ENCODE measurements around the gene MTRF1.
"Not testable (repeated sequence)": the region's sequence is repeated elsewhere in the genome, so short reads cannot be mapped to it uniquely, and the experiment has no call there.

MTRF1 gene

DNA sequence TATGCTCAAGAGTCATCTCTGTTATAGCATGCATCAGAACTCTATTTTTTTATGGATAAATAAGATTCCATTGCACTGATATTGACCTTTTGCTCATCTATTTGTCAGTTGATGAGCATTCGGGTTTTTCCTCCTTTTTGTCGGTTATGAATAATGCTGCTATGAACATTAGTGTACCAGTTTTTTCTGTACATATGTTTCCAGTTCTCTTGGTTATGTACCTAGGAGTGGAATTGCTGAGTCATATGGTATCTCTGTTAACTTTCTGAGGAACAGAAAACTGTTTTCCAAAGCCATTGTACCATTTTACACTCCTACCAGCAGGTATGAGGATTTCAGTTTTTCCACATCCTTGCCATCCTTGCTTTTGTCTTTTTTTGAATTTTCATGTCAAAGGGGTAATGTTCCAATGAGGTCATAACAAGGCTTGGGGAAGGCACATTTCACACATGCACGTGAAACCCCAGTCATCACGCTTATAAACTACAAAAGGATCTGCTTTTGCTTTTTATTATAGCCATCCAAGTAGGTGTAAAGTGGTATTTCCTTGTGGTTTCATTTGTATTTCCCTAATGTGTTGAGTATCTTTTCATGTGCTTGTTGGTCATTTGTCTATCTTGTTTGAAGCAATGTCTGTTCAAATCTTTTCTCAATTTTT lies 83.7 kb downstream of the MTRF1 start:
- peak; percentile 65 for ATAC-seq
- no peak overlapping the region for H3K4me3 Mint-ChIP-seq
- H3K9me3 Mint-ChIP-seq: peaks cover 8% of the 10 kb centered on the region
- no peaks in the 10 kb centered on the region for H3K36me3 Mint-ChIP-seq
- DNase-seq (ENCODE audit: low spot score in 2 of 2): no peak
- no peaks in the 10 kb centered on the region for H3K4me1 Mint-ChIP-seq
- no peak overlapping the region for H3K27ac Mint-ChIP-seq

DNA sequence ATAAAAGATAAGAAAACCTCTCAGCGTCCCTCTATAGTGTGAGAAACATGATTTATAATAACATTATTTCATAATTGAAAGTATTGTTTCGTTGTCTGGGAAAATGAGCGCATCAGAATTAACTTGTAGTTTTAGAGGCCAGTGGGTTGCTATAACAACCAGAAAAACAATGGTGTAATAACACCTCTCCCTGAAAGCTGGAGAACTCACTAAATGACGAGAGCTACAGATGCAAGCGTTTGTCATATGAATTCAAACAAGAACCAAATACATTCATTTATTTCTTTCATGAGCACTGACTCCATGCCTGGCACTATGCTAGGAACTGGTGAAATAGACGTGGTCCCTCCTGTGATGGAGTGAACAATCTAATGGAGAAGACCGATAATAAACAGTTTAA lies 85.3 kb downstream of the MTRF1 start:
- Mint-ChIP-seq H3K27ac (no peak overlapping the region), H3K4me1 (no peaks in the 10 kb centered on the region), H3K36me3 (no peaks in the 10 kb centered on the region), H3K9me3 (peaks cover 10% of the 10 kb centered on the region), H3K4me3 (no peak overlapping the region)
- peak; percentile 62 for ATAC-seq
- no peak for DNase-seq (ENCODE audit: low spot score in 2 of 2)

DNA sequence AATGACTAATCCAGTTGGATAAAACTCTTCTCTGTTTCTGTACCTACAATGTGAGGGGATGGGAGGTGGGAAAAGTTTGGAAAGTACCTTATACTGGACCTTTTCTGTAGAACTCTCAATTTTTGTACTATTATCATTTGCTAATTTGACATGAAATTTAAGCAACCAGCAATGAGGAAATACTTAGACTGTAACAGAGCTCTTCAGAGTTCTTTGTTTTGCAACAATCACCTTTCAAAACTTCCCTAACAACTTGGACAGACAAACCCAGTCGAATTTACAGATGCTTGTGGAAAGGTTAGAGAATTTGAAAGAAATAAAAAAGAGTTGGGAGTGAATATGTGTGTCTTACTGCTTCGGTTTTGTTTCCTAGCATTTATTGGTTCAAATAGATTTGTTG lies 85.8 kb downstream of the MTRF1 start:
- ATAC-seq (no peak), DNase-seq (ENCODE audit: low spot score in 2 of 2) (no peak)
- H3K4me3 Mint-ChIP-seq: no peak overlapping the region
- H3K27ac Mint-ChIP-seq: no peak overlapping the region
- no peaks in the 10 kb centered on the region for H3K36me3 Mint-ChIP-seq
- H3K4me1 Mint-ChIP-seq: no peaks in the 10 kb centered on the region
- peaks cover 10% of the 10 kb centered on the region for H3K9me3 Mint-ChIP-seq

GRCh38 chr13:41175576-41175975 lies 87.8 kb downstream of the MTRF1 start:
- not testable (repeated sequence) for H3K4me3 Mint-ChIP-seq; H3K4me1 Mint-ChIP-seq; ATAC-seq; H3K27ac Mint-ChIP-seq; H3K36me3 Mint-ChIP-seq; DNase-seq (ENCODE audit: low spot score in 2 of 2)
- peaks cover 10% of the 10 kb centered on the region for H3K9me3 Mint-ChIP-seq

Data from stimulated activated effector memory CD8-positive, alpha-beta T cell treated with anti-CD3 and anti-CD28 coated beads, Interleukin-12 subunit alpha, Interleukin-12 subunit beta, amount 100 ng/mL, for 72 hours (primary cell).